HFF-Myc (cell line): ENCODE measurements around the gene FAM234B.
"Not testable (repeated sequence)": the region's sequence is repeated elsewhere in the genome, so short reads cannot be mapped to it uniquely, and the experiment has no call there.

Source experiments
- DNase-seq: peaks from one replicate; pipeline ENCODE4 v3.0.0-alpha.2; 2011; ENCODE audit warnings: low read depth; ENCODE audit errors: extremely low read depth
- H3K4me3 ChIP-seq: replicated peaks from 2 replicates; pipeline ENCODE4 v1.5.1; 2011; ENCODE audit warnings: low read depth, mild to moderate bottlenecking, control low read depth, low read length
- CTCF ChIP-seq: IDR thresholded peaks from 2 replicates; pipeline ENCODE4 v1.5.1; 2012; ENCODE audit warnings: mild to moderate bottlenecking, low read depth, low read length, control low read depth; ENCODE audit errors: missing control alignments

Gene FAM234B

GRCh38 chr12:13028825-13029570, 15.2 kb upstream of the FAM234B start:
- TF ChIP-seq CTCF, result no peak
- no peak for DNase-seq
- H3K4me3 ChIP-seq, result no peak overlapping the region

- no peak for TF ChIP-seq CTCF
- H3K4me3 ChIP-seq, result no peak overlapping the region
- no peak for DNase-seq
Observed at GRCh38 chr12:13030541-13031291, 13.5 kb upstream of the FAM234B start.

GRCh38 chr12:13032164-13032563, 12.0 kb upstream of the FAM234B start:
- H3K4me3 ChIP-seq, result no peak overlapping the region
- TF ChIP-seq CTCF, result no peak
- no peak for DNase-seq

- DNase-seq, result no peak
- TF ChIP-seq CTCF, result no peak
- no peak overlapping the region for H3K4me3 ChIP-seq
Observed at GRCh38 chr12:13033476-13033875, 10.7 kb upstream of the FAM234B start.

- not testable (repeated sequence) for H3K4me3 ChIP-seq, DNase-seq
Observed at GRCh38 chr12:13035335-13035734, 8.8 kb upstream of the FAM234B start.

GRCh38 chr12:13036881-13037280, 7.3 kb upstream of the FAM234B start:
- no peak for TF ChIP-seq CTCF
- no peak overlapping the region for H3K4me3 ChIP-seq
- no peak for DNase-seq

GRCh38 chr12:13038491-13039161, 5.6 kb upstream of the FAM234B start:
- no peak overlapping the region for H3K4me3 ChIP-seq
- no peak for DNase-seq
- TF ChIP-seq CTCF, result no peak
